ENCODE measurements around the gene EMSY.

EMSY gene

GRCh38 chr11:76515494-76515893 is 70.7 kb downstream of the EMSY start:
- no peak for DNase-seq (ENCODE audit: low read depth, low spot score)

- no peak for DNase-seq (ENCODE audit: low read depth, low spot score)
Measured at GRCh38 chr11:76523147-76523546, 78.3 kb downstream of the EMSY start.

- no peak for DNase-seq (ENCODE audit: low read depth, low spot score)
Measured at GRCh38 chr11:76523786-76524436, 79.1 kb downstream of the EMSY start.

- DNase-seq (ENCODE audit: low read depth, low spot score): no peak
Measured at GRCh38 chr11:76524461-76524860, 79.6 kb downstream of the EMSY start.

DNA sequence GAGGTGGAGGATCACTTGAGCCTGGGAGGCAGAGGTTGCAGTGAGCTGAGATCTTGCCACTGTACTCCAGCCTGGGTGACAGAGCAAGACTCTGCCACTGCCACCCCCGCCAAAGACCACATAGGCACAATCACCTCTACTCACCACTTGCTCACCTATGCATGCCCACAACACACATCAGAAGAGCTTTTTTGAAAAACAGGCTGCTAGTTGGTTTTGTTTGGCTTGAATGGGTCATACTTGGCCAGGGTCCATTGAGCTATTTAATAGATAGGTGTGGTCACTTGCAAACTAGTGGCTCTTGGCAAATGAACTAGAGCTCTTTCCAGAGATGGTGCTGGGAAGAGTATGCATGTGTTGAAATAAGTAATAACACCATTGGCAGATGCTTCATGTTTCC is 80.1 kb downstream of the EMSY start:
- no peak for DNase-seq (ENCODE audit: low read depth, low spot score)

DNA sequence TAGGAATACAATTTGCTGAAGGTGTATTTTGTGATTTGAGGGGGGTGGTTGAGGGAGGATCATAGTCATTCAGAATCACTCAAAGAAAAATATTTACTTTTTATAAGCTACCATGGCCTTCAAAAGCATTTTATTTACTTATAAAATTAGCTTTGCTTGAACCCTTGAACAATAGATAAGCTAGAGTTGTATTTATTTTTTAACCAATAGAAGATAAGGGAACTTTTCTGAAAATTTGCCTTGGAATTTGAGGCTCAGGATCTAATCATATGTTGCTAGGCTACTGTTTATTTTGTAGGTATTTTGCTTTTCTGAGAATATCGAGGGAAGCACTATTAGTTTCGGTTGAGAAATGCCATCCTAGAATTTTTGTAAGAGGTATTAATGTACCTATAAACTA is 82.1 kb downstream of the EMSY start:
- DNase-seq (ENCODE audit: low read depth, low spot score): no peak

GRCh38 chr11:76542436-76542835 is 97.6 kb downstream of the EMSY start:
- no peak for DNase-seq (ENCODE audit: low read depth, low spot score)

- no peak for DNase-seq (ENCODE audit: low read depth, low spot score)
Measured at GRCh38 chr11:76543006-76543703, 98.3 kb downstream of the EMSY start.

- no peak for DNase-seq (ENCODE audit: low read depth, low spot score)
Measured at GRCh38 chr11:76550781-76551180, 106.0 kb downstream of the EMSY start.

- no peak for DNase-seq (ENCODE audit: low read depth, low spot score)
Measured at GRCh38 chr11:76551400-76551799, 106.6 kb downstream of the EMSY start.

GRCh38 chr11:76552987-76553386 is 108.2 kb downstream of the EMSY start:
- no peak for DNase-seq (ENCODE audit: low read depth, low spot score)

DNA sequence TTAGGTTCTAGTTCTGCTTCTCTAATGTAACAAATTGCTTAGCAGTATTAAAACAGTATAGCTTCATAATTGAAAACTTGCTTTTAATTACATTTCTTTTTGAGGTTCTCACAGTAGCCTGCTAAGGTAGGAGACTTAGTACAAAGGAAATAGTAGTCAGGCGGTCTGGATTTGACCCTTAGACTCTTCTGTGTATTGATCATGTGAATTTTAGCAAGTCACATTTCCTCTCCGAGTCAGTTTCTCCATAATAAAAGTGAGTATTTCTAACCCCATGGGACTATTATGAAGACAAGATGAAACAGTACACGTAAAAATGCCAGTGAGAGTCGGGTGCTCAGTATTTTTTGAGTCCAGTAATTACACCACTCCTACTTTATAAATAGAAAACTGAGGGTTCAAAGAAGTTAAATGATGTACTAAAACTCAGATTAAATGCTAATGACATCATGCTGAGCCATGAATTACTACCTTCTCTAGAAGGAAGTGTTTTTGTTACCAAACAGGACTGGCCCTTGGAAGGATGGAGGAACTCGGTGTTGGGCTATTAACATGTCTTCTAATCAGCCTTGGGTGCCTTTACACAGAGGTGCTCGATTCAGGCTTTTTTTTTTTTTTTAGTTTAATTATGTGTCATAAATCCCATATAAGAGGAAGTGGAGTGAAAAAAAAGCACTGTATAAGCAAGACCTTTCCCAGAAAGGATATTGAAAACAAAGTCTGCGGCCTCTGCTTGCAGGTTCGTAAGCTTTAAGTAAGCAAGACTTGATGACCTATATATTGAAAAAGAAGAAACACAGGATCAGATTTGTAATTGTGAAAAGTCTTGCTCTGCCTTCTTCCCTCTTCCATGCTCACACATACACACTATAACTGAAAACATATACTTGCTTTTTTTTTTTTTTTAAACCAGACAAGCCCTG is 109.0 kb downstream of the EMSY start:
- no peak for DNase-seq (ENCODE audit: low read depth, low spot score)

GRCh38 chr11:76554767-76555166 is 109.9 kb downstream of the EMSY start:
- DNase-seq (ENCODE audit: low read depth, low spot score): no peak

DNA sequence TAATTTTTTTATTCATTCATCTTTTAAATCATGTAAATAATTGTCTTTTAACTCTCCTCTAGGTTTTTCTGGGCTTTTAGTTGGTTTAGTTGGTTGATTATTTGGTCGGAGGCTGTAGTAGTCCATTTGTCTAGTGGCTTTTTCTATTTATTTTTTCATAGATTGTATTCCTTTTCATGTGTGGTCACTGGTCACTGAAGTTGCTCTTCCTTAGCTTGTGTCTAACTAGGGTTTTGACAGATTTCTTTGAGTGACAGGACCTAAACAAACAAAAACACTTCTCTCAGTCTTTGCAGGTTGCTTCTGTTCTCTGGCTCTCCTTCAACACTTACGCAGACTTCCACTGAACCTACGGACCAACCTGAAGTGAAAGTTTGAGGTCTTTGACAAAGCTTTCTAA is 112.6 kb downstream of the EMSY start:
- DNase-seq (ENCODE audit: low read depth, low spot score): no peak

DNA sequence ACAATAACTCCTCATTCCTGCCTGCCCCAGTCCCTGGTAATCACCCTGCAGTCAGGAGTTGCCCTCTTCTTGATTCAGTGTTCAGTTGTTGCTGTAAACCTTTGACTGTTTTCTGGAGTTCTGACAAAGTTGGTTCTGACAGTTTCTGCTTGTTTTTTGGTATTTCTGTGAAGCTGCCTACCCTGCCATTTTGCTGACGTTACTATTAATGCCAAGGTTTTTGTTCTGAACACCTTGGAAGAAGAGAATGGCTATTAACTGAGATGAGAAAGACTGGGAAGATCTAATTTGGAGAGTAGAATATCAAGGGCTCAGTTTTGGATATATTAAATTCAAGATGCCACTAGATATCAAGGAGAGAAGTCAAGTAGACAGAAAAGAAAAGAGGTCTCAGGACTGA is 113.7 kb downstream of the EMSY start:
- no peak for DNase-seq (ENCODE audit: low read depth, low spot score)

DNA sequence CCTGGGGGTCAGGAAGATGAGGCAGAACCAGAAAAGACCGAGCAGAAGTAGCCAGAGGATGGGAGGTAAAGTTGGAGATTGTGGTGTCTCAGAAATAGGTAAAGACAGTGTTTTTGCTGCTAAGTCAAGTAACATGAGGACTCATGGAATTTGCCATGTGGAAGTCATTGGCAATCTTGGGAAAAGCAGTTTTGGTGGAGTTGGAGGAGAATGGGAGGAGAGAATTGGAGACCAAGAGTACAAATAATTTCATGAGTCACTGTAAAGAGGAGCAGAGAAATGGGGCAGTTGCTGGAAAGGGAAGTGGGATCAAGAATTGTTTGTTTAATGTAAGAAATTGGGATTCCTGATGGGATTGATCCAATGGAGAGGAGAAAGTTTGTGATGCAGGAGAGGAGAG is 114.1 kb downstream of the EMSY start:
- no peak for DNase-seq (ENCODE audit: low read depth, low spot score)

- no peak for DNase-seq (ENCODE audit: low read depth, low spot score)
Measured at GRCh38 chr11:76559346-76559745, 114.5 kb downstream of the EMSY start.

DNA sequence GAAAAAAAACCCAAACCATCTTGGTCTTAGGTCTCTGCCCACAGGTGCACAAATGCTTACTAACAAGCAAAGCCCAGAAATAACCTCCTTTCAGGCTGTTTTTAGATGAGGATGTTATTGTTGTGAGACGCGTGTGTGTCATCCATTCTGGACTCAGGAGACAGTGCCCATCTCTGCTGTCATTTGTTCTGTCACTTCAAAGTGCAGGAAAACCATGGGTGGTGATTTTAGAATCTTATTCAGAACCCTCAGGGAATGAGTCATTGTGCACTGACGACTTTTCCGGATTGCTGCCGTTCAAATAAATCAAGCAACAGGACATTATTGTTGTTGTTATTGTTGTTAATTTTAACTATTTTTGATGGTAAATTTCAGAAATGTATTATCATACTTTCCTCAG is 115.4 kb downstream of the EMSY start:
- DNase-seq (ENCODE audit: low read depth, low spot score): no peak

- no peak for DNase-seq (ENCODE audit: low read depth, low spot score)
Measured at GRCh38 chr11:76561245-76561644, 116.4 kb downstream of the EMSY start.

DNA sequence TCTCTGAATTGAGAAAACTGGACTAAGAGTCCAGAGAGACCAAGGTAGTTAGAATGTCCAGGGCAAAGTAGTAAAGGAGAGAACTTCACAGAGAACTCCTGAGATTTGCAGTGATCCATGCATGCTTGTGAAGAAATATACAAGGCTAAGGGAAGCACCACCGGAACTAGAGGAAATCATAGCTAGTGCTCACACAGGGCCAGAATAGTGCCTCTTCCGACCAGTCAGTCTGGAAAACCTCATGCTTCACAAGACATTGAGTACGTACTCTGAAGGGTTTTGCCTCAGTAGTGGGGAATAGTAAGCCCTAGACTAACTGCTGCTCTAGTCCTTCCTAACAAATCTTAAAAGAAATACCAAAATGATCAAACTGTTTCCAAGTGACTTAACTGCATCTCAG is 117.7 kb downstream of the EMSY start:
- no peak for DNase-seq (ENCODE audit: low read depth, low spot score)

GRCh38 chr11:76564364-76564763 is 119.5 kb downstream of the EMSY start:
- no peak for DNase-seq (ENCODE audit: low read depth, low spot score)

DNA sequence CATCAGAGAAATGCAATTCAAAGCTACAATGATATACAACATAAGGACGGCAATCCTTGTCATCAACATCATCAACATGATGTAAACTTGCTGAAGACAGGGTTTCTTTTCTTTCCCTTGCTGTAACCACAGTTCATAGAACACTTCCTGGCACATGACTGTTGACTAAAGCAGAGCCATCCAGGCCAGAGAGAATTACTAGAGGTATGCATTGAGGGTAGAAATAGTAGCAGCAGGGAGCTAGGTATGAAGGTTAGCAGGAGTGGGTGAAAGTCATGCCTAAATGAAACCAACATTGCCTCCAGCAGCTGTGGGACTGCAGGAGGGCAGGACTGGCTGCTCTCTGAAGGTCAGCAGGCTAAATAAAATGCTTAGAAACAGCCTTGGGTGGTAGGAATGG is 122.0 kb downstream of the EMSY start:
- DNase-seq (ENCODE audit: low read depth, low spot score): no peak

GRCh38 chr11:76567261-76567660 is 122.4 kb downstream of the EMSY start:
- no peak for DNase-seq (ENCODE audit: low read depth, low spot score)
